Measurements from ENCODE around the gene GJB1.

The GJB1 gene

DNA sequence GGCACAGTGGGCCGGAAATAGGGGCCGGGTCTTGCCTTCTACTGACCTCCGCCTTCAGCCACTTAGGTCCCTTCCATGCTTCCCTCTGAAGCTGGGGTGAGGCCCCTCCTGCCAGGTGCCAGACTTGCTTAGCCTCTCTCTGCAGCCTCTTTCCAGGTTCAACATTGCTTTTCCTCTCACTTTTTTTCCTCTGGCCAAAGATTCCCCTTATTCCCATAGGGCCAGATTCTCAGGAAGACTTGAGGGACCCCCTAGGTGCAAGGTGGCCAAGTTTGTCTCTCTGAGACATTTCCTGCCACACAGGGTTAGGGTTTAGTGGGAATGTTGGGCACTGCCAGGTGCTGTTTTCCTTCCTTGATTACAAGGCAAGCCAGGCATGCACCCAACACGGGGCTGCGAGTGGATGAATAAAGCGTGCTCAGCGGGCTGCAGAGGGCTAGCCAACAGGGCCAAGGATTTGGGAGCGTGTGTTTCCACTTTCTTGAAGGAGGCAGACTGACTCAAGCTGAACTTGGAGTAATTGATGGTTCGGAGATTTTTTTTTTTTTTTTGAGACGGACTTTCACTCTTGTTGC is 7.6 kb upstream of the GJB1 start:
- no peak for DNase-seq

DNA sequence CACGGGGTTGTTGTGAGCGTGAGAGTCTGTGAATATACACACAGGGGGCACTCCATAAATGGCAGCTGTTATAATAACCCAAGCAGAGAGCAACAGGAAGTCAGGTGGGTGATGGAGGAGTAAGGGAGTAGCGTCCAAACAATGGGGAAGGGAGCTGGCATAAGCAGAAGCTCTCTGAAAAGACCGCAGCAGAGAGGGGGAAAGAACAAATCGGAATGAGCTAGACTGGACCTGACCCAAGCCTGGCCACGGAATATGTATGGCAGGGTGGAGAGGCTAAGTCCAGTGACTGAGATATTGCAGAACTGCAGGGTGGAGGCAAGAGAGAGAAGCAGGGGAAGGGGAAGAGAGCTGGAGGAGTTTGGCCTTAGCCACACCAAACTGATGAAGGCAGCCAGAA is 6.5 kb upstream of the GJB1 start:
- DNase-seq: no peak

DNA sequence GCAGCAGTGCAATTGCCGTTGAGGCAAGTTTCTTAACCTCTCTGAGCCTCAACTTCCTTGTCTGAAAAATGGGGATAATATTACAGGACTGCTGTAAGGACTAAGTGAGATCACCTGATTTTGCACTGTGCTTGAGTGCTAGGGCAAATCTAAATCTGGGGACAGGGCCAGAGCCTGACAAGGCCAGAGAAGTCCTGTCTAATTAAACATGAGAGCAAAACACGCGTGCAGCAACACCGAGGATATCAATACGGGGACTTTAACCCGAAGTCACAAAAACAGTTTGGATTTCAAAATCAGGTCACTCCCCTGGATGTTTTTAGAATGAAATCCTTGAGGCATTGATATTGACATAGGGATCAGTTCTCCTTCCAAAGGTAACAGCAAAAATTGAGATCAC is 5.7 kb upstream of the GJB1 start:
- DNase-seq: no peak

DNA sequence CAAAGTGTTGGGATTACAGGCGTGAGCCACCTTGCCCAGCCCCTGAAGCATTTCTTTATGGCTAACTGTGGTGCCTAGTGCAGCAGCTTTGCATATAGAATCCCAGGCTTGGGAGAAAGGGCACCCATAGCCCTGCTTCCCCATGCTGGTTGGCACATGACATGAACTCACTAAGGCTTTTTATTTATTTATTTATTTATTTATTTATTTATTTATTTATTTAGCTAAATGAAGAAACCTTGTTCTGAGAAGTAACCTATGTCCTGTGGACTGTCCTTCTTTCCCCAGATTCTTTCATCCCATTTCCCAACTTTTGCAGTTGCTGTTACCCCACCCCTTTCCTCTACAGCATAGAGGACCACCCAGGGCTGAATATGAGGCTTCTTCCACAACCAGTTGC is 1.9 kb upstream of the GJB1 start:
- no peak for DNase-seq

DNA sequence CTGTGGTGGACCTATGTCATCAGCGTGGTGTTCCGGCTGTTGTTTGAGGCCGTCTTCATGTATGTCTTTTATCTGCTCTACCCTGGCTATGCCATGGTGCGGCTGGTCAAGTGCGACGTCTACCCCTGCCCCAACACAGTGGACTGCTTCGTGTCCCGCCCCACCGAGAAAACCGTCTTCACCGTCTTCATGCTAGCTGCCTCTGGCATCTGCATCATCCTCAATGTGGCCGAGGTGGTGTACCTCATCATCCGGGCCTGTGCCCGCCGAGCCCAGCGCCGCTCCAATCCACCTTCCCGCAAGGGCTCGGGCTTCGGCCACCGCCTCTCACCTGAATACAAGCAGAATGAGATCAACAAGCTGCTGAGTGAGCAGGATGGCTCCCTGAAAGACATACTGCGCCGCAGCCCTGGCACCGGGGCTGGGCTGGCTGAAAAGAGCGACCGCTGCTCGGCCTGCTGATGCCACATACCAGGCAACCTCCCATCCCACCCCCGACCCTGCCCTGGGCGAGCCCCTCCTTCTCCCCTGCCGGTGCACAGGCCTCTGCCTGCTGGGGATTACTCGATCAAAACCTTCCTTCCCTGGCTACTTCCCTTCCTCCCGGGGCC is 1.2 kb downstream of the GJB1 start:
- no peak for DNase-seq

DNA sequence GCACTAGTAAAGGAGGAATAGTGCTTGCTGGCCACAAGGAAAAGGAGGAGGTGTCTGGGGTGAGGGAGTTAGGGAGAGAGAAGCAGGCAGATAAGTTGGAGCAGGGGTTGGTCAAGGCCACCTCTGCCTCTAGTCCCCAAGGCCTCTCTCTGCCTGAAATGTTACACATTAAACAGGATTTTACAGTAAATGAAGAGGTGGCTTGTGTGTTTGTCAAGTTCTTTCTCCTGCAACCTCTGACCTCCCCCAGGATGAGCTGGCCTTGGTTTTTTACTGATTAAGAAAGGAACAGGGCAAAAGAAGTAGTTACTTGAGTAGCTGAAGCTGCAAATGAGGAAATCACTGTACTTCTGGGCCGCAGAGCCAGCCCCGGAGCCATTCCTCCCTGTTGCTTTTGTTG is 2.0 kb downstream of the GJB1 start:
- DNase-seq: peak; percentile 15

DNA sequence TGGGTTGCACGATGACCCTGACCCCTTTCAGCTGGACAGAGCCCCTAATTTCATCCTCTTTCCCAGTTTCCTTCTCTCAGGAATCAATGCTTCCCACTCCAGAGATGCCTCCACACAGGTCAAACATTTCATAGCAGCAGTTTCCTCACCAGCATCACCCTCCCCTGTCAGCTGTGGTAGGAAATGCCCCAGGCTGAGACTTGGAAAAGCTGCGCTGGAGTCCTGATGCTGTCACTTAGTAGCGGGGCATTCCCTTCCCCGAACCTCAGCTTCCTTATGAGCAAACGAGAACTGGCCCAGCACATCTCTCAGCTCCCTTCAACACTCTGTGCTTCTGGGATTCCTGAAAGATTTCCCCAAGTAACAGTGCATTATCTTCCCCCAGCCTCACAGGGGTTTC is 2.7 kb downstream of the GJB1 start:
- no peak for DNase-seq

DNA sequence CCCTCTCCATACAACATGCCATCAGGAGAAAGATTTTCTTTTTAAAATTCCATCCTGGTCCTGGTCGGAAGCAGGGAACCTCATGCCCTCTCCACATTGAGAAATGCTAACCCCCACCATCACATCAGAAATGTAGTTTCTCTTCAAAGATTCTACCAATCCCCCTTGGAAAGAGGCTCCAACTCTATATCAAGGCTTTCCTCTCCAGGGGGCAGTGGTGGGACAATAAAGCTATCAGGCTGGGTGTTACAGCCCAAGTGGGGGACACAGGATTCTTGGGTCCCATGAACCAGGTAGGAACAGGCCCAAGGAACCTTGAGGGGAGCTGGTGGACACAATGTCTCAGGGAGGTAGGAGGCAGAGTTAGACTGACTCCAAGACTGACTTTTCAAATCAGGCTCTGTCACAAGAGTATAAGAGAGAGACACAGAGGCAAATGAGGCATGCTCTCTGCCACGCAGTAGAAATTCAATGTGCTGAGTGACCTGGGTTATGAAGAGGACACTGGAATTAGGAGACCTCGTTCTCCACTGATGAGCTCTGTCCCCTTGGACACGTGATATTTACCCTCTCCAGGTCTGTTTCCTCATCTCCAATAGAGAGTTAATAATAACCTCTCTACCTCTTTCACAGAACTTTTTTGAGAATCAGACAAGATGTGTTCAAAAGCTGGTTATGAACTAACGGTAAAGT is 4.5 kb downstream of the GJB1 start:
- no peak for DNase-seq

DNA sequence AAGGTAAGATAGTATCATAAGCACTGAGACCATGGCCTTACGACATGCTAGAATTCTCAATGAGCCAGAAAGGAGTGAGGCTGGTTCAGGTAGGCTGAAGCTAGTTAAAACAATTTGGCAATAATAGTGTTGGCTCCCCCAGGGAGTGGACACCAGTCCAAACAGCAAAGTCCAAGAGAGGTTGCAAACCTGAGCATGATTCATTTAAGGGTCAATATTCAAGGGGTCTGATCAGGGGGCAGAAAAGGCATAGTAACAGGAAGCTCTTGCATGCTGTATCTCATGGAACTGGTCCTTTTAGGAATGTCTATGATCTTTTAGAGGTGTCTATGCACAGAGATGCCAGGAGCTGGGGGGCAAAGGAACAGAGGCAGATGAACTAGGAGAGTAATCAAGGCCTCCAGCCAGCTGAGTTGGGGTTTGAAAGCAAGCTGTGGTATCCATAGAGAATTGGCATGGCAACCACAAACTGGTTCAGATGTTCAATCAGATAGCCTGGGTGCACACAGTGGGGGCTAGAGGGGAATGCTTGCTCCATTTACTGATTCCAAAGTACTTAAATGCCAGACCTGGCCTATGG is 5.1 kb downstream of the GJB1 start:
- no peak for DNase-seq

DNA sequence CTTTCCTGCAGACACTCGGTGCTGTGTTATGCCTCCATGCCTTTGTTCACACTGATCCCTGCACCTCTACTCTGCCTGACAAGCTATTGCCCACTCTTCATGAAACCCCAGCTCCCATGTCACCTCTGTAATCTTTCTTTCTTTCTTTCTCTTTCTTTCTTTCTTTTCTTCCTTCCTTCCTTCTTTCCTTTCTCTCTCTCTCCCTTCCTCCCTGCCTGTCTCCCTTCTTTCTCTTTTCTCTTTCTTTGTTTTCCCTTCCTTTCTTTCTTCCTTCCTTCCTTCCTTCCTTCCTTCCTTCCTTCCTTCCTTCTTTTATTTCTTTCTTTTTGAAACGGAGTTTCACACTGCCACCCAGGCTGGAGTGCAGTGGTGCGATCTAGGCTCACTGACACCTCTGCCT is 12.5 kb downstream of the GJB1 start:
- DNase-seq: no peak

DNA sequence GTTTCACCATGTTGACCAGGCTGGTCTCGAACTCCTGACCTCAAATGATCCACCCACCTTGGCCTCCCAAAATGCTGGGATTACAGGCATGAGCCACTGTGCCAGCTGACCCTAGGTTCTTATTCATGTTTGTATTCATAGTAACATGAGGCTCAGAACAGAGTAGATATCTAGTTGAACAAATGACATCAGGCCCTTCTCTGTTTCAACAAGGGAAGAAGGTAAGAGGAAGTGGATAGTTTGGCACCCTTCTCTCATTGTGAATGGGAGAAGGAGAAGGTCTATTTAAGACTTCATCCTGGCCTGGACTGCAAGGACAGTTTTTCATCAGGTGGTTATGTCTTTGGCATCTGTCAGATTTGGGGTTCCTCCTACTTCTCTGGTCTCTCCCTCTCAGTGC is 13.8 kb downstream of the GJB1 start:
- DNase-seq: peak; percentile 56

DNA sequence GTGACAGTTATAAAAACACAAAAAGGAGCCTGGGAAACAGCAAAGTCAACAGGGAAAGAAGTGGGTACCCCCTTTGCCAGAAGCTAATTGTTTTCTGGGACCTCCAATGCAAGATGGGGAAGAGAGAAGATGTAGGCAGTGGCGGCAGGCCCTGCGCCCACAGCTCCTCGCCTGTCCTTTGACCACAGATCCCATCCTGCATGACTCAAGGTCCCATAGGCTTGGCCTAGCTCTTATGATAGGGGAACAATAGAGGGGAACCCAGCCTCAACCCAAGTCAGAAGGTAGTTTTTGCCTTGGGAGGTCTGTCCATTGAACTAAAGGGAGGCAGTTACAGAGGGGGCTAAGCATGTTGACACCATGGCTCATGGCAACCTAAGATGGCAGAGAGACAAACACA is 16.8 kb downstream of the GJB1 start:
- no peak for DNase-seq

DNA sequence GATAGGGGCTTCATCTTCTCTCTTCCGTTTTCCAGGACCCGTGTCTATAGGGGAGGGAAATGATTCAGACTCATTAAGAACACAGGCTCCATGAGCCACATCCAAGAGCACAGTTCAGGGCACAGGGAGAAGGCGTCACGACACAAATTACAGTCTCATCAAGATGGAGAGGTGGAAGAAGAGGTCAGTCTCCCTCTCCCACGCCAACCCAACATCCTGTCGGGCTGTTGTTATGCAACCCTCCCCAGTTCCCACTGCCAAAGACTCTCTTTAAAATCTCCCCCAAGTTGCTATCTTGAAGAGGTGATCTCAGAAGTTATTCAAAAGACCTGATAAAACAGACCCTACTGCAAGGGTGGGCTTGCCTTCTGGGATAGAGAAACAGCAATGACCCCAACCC is 18.3 kb downstream of the GJB1 start:
- no peak for DNase-seq

DNA sequence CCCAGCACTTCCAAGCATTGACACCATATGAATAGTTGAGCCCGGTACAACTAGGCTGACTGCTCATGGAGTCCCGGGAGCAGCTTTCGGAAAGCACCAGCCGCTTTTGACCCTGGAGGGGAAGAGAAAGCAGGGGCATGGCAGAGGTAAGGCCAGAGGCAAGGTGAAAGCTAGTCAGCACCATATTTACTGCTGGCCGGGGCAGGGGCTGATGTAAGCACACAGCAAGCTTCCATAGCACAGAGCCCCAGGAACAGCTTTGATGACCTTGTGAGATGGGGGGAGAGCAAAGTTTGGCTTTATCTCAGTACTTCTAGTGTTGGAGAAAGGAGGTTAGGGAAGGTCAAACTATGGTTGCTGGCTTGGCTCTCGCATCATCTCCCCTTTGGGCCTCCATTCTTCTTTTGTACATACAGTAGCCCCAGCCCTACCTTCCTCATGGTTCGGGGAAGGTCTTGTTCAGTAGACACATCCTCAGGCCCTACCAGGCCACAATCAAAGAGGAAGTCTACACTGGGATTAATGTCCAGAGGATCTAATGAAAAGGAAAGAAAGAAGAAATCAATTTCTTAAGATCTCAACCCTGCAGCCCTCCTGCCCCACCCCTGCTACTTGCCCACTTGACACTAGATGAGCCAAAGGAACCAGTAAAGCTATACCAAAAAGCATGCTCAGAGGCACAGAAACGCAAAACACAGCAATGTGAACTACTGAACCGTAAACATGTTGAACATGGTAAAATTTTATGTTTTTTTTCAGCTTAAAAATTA is 21.5 kb downstream of the GJB1 start:
- no peak for DNase-seq

DNA sequence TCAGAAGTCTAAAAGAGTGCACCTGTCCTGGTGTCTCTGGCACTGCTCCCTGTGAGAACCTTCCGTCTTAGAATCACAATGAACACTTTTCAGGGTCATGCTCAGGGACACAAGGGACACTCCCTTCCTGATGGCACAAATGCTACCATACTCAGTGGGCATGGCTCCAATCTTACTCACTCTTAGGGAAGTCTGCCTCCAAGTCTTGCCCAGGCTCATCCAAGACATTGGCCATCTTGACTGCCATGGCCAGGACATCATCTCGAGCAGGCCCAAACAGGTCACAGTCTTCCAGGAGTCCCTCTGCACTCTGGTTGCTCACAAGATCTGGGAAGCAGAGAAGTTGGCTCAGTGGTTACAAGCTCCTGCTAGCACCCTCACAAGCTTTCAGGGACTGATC is 22.1 kb downstream of the GJB1 start:
- no peak for DNase-seq

DNA sequence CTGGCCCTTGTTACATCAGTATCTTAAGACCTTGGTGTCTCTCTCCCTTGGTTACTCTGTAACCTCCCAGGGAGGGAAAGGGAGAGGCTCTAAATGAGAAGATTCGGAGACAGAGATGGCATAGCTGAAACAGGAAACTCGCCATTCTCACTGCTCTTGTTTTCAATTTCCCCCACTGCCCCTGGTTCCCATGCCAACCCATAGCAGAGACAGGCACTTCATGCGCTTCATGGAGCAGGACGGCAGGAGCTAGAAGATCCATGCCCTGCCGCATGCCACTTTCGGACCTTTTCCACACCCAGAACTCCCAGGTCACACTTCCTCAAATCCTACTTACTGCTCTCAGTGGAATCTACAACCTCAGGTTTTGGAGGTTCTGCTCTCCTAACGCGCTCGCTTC is 27.8 kb downstream of the GJB1 start:
- no peak for DNase-seq

DNA sequence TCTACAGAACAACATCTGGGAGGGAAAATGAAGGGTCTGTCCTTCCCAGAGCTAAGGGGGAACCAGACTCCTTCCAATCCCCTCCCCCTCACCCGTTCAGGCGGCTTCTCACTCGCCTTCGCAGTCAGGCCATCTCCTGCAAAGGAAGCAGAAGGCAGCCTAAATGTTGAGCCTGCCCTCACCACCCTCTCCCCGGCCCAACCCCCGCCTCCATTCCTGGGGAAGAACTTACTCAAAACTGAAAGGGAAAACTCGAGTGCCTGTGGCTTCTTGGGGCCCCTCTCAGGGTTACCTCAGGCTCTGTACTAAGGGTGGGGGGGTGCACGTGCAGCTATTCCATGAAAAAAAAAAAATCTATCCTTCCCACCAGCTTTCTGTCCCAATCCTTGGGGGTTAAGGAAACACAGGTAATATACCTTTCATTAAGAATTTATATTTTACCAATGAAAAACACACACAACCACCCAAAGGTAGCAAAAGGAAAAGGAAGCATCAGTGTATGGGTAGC is 28.5 kb downstream of the GJB1 start:
- DNase-seq: no peak

DNA sequence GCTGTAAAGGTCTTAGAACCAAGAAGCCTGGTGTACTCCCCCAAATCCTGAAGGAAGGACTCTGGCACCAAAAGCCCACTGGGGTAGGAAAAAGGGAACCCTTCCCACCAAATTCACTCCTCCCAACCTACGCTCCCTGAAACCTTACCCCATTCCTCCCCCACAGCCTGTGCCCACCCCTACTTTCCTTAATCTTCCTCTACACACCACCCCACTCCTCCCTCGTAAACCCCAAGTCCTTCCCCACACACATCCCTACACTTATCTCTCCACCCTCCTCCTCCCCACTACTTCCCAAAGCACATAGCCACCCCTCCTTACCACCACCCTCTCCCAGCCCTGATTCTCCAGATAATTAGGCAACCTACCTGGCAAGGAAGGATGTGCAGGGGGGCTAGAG is 29.2 kb downstream of the GJB1 start:
- no peak for DNase-seq

DNA sequence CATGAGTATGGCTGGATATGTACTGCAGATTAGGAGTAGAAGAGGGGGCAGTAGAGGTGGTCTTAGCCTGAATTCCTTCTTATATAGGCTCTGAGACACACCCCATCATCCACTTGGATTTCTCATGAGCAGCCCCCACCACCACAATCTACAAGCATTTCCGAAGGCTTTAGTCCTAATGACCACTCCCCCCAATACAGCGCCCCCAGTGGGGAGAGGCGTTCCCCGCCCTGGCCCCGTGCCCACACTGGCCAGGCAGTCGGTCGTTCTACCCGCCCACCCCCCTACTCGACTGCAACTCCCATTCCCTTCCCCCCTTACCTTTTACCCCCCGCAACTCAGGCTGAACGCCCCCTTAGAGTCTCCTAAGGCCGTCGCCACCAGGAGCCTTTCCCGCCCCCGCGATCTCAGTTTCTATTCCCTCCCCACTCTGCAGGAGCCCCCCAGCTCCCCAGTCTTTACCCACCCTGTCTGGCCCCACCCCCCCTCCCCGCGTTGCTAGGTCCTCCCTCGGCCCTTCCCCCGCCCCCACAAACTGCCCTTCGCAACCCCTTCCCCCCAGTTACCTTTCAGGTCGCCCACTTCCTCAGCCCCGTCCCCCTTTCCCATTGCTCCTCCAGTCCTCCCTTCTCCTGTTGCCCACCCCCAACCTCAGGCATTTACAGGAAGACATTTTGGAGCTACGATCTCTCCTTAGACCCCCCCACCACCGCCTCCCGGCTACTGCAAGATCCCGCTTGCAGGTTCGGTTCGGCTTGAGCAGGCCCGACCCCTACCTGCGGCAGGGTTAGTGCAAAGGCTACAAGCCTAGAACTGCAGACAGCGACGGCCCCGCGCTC is 30.4 kb downstream of the GJB1 start:
- peak; percentile 19 for DNase-seq

DNA sequence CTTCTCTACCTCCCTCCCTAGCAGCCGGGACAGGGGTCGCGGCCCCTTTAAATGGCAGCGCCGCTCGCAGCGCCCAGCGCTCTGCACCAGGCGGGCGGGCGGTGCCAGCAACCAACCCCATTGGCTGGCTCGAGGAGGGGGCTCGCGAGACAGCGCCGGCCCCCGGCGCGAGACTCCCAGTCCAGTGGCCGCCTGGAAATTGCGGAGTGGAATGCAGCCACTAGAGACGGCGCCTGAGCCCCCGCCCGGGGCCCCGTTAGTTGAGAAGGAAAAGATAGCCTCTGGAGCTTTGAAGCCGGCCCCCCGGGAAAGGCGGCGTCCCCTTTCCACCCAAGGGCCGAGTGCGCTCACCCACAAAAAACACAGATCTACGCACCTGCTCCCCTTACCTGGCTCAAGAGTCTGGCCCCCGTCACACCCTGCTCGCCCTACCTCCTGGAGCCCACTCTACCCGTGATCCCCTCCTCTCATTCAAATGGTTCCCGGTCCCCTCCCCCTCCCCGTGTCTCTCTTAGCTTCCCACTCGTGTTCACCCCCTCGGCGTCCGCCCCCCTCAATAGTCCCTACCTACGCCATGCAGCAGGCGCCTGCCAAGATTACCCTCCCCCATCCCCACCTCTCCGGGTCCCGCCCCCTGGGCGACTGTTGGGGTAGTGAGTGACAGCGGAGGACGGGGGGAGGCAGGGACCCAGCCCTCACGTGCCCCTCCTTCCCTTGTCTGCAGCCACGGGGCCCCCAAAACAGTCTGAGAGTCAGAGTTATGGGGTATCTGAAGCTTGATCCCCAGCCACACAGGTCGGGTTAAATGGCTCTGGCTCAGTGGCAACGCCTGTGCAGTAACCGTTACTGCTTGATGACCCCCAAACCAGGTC is 31.3 kb downstream of the GJB1 start, which contains the start of gene ZMYM3:
TSS of gene ZMYM3 (minus strand) at position 49 of the 872 bp plus-strand sequence. CDS start 885 bp downstream, outside the sequence.
- DNase-seq: peak; percentile 75

DNA sequence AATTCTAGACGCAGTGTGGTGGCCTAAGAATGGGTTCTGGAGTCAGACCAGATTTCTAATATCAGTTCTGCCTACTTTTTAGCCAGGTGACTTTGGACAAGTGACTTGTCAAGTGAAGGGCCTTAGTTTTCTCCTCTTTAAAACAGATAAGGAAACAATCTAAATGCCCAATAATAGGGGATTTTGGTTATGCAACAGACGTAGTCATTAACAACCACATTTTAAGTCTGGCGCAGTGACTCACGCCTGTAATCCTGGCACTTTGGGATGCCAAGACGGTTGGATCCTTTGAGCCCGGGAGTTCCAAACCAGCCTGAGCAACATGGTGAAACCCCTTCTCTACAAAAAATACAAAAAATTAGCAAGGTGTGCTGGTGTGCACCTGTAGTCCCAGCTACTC is 33.0 kb downstream of the GJB1 start:
- no peak for DNase-seq
